Stimulated activated CD4-positive, alpha-beta T cell treated with anti-CD3 and anti-CD28 coated beads, Interleukin-1b, Interleukin-23, amount 100 ng/mL, for 24 hours (primary cell): ENCODE results near the gene HIVEP3.

Experiments used
- DNase-seq, 4 experiments: peaks; one replicate each; pipeline ENCODE4 v3.0.0-alpha.2; 2020; ENCODE audit warnings: low read depth in 4 of 4, low spot score in 1 of 4

HIVEP3 gene

DNA sequence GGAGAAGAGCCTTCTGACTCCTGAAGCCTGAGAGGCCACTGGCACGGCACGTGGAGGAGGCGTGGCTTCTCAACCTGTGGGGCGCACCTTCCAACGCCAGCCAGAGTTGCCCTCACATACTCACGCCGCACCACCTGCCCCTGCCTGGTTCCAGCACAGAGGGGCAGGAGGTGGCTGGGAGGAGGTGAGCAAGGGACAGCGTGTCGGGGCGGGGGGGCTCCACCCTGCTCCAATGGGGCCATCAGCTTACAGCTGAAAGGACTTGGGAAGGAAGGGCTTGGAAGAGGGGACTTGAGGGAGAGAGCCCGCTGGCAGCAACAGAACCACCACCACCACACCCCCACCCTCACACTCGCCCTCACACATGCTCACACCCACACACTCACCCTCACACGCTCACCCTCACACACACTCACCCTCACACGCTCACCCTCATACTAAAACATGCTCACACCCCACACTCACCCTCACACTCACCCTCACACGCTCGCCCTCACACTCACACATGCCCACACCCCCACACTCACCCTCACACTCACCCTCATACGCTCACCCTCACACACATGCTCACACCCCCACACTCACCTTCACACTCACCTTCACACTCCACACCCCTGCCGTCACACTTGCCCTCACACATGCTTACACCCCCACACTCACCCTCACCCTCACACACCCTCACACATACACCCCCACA is 392.7 kb downstream of the HIVEP3 start:
- DNase-seq = no peak

DNA sequence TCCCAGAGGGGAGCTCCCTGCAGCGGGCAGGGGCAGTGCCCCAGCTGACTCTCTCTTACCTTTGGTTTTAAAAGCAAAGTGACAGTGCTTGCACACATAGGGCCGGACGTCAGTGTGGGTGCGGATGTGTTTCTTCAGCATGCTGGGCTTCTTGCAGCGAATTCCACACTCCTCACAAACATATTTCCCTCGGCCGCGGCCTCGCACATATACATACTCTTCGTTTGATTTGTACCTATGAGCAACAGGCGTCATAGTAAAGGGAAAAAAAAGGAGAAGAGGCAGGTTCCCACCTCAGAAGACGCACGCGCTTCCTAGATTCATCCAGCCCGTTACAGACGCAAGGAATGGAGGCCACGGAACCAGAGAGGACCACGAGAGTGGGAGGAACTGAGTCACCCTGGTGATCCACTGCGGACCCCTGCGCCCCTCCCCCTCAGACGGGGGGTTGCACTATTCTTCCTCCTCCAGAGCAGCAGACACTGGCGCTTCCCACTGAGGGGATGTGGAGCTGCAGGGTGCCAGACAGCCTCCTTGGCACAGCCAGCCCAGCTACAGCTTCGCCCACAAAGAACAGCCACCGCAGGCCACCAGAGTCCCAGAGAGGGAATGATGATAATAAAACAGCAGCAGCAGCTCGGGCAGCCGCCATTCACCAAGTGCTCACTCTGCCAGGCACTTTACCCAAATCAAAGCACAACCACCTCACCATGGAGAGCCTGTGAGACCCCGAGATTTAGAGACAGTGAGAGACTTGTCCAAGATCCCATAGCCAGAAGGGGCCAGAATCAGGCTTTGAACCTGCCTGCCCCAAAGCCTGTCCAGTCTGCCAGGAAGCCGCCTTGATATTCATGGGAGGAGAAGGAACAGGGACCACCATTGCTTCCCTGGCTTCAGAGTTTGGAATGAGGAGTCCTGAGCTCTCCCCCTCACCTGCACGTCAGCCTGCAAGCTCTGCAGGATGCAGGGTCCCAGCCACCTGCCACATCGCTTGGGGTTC is 393.7 kb downstream of the HIVEP3 start:
- DNase-seq = no peak

DNA sequence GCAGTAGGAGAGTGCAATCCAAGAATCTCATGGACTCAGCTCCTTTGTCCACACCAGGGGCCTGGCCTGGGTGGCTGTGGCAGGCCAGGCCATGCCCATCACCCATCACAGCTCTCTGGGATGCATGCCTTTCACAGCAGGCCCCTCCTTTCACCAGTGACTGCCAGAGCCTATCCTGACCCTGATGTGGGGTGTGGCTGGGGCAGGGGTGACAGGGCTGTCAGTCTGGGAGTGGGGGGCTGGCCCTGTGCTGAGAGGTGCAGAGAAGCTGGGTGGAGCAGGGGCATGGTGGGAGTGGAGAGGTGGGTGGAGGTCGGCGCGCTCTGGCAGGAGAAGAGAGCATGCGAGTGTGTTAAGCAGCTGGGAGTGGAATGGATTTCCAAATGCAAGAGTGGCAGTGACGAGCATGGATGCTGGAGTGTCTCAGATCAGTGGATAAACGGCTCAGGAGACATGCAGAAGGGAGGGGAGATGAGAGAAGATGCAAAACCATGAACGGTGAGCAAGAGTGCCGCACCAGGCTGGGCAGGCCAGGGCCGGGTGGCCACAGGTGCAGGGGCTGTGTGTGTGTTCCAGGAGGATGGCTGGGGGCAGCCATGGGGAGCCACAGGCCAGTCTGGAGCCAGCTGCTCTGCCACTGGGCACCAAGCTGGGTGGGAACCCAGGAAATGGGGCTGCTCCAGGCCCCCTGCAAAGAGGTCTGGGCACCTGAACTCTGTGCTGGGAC is 394.6 kb downstream of the HIVEP3 start:
- no peak for DNase-seq

DNA sequence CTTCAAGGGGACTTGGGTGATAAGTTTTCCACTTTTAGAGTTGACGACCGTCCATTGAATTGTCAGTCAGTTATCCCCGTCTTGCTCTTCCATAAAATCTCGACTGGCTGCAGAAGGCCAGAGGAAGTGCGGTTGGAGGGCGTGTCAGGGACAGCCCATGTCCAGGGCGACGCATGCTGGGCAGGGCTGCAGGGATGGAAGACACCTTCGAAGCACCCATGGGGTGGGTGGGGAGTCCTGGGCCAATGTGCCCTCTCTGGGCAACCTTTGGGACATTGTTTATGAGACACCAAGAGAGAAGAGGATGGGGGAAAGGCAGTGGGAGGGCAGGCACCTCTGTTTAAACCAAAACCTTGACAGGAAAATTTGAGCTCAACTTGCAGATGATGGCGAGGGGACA is 395.7 kb downstream of the HIVEP3 start:
- DNase-seq = no peak

DNA sequence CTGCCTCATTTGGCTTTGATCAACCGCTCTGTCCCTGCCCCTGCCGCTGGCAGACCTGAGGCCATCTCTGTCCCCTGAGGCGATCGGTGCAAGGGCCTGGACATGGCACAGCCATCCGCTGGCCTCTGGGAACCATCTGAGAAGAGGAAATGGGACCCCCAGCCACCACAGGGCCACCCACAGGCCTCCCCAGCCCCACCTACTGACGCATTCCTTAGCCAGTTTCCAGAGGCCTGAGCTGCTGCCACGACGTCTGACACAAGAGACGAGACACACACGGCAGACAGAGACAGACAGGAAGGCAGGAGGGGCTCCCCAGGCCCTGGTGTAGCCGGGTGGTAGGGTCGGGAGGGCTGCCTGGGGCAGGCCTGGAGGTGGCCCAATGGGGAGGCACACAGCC is 397.0 kb downstream of the HIVEP3 start:
- DNase-seq = no peak

DNA sequence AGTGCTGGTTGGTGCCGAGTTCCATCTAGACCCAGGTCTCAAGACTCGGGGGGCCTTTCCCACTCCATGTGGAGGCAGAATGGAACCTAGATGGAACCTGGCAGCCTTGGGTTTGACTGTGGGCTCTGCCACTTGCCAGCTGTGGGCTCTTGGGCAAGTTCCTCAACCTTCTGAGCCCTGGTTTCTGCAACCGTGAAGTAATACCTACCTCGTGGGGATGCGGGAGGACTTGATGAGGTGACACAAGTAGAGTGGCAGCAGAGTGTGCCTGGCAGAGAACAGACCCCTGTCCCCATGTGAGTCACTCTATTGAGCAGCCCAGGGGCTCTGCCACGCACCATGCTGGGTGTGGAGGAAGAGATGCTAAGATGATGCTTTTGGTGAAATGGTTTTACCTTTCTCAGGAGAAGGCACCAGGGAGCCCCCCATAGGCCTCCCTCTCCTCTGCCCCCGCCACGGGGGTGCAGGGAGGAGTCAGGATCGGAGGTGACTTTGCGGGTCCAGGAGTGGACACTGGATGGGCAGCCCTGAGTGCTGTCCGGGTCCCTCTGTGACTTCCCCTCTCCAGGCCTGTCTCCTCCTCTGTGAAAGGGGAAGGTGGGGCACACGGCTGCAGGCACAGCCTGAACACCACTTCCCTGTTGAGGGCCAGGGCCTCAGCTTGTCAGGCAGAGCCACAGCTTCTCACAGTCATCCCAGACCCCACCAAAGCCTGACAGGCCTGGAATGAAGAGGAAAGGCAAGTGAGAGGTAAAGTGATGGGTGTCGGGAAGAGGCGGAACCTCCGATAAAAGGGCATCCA is 397.6 kb downstream of the HIVEP3 start:
- DNase-seq = no peak

DNA sequence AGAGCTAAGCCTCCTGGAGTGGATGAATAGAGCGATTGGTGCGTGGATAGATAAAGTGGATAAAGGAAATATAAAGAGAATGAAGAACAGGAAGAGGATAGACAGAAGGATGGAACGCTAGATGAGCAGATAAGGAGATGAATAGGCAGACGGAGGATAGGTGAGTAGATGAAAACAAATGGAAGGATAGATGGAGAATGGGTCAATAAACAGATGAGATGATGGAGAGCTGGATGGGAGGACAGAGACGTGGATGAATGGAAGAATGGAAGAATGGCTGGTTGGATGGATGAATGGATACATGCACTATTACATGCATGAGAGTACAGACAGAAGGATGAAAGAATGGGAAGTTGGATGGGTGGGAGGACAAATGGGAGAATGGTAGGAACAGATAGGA is 399.1 kb downstream of the HIVEP3 start:
- DNase-seq = no peak

DNA sequence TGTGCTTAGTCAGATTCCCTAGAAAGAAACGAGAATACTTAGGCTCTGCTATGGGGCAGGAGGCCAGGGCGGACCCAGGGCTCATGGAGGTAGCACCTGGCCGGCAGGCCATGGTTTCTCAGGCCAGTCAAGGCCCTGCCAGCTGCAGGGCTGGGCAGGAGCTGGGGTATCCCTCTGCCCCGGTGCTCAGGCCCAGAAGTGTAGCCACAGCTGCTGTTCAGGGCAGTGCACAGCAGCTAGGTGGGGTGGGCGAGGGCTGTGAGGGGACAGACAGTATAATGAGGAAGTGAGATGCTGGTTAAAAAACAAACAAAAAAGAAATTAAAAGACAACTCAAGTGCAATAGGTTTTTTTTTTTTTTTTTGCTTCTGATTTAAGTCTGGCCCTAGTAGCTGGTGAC is 400.3 kb downstream of the HIVEP3 start:
- no peak for DNase-seq

DNA sequence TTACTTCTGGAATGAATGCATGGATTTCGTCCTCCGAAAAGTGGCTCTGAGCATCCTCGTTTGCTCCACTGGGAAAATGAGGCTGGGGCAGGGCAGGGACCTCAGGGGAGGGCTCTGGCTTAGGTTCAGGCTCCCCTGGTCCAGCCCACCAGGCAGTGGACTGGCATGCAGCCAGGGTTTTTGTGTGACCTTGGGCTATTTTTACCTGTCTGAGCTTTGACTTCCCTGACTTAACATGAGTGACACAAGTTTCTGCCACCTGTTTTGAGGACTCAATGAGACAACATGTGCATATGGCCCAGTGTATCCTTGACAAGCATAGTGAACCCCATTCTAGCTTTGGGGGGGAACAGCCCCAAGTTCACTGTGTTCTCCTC is 401.7 kb downstream of the HIVEP3 start:
- DNase-seq = no peak

DNA sequence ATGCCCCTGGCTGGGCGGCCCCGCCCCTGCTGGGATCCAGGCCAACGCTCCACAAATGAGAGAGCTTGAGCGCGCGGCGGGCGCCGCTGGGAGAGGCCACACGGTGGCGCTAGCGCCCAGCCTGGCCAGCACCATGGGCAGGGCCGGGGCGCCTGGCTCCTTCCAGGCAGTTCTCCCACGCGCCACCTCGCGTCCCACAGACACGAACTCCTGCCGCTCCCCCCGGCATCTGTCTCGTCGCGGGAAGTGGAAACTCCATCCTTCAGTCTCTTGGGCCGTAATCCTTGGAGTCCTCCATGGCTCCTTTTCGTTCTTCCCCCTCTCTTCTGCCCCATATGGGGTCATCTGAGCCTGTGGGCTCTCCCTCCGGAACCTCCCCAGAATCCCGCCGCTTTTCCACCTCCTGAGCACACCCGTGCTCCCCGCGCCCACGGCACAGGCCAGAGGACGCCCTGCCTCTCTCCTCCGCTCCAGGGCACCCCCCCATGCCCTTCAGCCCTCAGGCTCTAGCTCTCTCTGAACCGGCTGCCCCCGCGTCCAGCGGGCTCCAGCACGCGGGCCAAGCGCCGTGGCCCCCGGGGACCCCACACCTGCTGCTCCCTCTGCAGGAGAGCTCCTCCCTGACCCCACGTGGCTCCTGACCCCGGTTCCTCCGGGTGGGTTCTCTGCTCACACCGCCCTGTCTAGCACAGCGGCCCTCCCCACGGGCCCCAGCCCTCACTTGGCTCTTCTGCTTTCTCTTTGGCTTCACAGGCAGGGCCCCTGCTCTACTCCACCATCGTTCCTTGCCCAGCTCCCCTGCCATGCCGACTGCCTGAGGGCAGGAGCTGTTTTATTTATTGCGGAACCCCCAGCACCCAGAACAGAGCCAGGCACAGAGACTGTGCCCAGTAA is 402.3 kb downstream of the HIVEP3 start:
- DNase-seq = peak; percentile 34 to 47 (median 40)

DNA sequence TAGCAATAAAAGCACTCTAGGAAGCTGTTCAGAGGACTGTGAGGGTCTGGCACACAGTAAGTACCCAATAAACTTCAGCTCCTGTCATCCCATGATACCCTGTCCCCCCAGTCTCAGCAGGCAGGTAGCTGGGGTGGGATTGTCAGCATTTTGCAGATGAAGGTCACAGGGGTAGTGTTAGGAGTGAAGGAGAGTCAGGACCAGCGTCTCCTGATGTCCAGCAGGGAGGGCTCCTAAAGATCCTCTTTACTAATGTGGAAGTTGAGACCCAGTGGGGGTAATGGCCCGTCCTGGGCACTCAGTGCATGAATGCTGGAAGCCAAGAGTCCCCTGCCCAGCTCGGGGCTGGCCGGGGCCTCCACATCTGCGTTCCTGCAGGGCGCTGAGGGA is 402.9 kb downstream of the HIVEP3 start:
- no peak for DNase-seq

DNA sequence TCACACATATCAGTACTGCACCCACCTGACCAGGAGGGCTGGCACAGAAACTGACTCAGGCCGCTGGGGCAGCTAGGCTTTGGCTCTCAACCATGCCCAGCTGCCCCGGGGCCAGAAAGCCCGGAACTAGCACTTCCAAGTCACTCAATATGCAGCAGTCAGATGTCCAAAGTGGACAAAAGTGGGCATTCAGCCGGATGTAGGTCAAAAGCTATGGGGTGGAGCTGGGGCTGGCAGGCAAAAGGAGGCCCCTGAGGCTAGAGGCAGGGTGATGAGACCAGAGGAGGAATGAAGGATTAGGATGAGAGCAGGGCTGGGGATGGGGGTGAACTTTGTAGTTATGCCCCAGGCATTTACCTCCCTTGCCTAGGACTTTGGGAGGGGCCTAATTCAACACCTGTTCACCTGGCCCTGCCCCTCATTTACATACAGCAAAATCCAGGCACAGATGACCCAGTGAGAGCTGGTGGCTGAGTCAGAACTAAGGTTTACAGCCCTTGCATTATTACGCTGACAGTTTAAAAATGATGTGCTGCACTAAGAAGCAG is 403.5 kb downstream of the HIVEP3 start:
- no peak for DNase-seq

DNA sequence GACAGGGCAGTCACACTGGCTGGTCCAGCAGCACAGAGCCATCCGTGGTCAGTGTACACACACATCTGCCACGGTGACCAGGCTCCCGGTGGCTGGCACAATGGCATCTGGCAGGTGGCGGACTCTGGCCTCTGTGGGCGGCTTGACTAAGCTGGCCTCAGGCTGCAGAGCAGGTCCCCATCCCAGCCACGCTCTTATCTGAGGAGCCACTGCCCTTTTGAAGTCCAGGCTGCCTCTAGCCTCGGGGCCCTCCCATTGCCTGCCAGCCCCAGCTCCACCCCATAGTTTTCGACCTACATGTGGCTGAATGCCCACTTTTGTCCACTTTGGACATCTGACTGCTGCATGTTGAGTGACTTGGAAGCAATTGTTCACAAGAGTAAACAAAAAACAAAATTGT is 404.3 kb downstream of the HIVEP3 start:
- DNase-seq = no peak

DNA sequence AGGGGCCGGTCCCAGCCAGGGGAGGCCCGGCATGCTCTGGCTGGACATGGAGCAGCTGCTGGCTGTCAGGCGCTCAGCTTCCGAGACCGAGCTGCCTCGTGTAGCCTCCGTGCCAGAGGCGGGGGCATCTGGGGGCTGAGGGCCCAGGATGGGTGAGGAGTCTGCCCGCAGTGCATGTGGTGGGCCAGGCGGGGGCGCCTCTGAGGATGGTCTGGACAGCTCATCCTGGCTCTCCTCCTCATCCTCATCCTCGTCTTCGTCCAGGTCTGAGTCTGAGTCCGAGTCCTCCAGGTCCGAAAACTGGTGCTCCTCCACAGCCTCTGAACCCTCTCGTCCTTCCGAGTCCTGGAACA is 405.4 kb downstream of the HIVEP3 start:
- DNase-seq = no peak

DNA sequence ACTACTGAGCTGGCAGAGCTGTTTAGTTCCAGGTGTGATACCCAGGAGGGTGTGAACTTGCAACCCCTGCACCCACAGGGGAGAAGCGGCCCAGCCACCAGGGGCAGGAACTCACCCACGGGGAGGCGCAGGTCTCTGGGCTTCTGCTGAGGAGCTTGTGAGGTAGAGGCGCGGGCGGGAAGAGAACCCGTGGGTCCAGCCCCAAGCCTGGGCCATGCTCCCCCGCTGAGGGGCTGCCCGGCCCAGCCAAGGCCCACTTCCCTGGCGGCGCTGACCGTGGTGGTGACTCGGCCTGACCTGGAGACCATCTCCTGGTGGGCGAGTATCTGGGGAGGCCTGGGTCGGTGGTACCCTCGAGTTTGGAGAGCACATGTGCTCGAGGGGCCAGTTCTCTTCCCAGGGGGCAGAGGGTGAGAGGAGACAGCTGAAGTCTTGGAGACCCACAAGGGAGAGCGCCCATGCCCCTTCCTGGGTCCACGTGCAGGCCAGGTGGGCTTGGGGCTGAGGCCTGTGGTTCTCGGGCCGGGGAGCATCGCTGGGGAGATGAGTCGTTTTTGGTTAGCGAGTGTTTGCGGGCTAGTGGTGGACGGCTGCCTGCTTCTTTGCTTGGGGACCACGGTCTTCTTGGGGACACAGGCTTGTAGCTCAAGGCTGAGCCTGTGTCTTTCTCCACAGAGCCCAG is 405.9 kb downstream of the HIVEP3 start:
- DNase-seq = no peak

DNA sequence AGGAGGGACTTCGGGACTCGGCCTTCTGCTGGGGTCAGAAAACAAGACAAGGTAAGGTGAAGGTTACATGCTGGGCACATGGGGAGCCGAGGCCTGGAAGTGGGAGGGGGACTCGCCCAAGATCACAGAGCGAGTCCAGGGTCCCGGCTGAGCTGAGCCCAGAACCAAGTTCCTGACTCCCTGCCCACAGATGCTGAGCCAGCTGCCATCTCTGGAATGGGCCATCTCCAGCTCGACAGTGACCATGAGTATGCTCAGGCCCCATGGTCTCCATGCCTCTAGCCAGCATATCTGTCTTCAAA is 407.5 kb downstream of the HIVEP3 start:
- no peak for DNase-seq

DNA sequence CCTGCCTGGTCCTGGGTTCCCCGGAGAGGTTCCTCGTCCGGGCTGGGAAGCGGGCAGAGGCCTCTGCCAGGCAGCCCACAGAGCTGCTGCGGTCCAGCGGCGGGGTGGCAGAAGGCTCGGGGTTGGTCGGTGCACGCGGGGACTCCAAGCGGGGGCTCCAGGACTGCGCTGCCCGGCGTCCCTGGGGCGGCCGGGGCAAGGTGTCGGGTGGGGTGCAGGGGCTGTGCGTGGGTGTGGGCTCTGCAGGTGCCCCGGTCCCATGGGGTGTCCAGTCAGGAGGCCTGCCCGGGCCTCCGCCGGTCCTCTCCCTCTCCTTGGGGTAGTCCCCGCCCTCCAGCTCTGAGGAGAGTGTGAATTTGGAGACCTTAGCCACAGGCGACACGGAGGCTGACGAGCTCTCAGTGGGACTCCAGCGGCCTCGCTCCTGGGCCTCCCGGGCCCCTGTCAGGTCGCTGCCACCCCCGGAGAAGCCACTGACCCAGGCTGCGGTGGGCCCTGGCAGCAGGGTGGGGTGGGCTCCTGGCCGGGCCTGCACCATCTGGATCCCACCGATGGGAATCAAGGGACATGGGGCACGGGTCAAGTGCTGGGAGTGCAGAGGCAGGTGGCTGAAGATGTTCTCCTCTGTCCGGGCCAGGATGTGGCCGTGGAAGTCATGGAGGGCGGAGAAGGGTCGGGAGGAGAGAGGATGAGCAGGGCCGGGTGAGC is 408.0 kb downstream of the HIVEP3 start:
- no peak for DNase-seq

DNA sequence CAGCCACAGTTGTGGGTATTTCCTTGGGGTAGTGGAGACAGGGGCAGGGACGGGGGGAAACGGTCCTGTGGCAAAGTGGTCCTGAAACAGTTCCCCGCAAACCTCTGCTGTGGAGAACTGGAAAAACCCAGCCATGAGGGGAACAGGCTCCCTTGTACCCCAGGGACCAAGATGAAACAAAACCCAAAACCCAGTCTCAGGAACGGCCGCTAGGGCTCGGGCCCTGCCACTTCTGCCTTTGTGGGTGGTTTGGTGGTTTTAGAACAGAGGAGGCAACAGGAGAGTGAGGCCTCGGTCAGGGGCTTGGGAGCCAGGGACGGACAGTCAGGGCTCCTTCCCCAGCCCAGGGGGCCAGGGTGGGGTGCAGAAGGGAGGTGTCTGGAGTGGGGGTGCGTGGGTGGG is 409.5 kb downstream of the HIVEP3 start:
- no peak for DNase-seq

DNA sequence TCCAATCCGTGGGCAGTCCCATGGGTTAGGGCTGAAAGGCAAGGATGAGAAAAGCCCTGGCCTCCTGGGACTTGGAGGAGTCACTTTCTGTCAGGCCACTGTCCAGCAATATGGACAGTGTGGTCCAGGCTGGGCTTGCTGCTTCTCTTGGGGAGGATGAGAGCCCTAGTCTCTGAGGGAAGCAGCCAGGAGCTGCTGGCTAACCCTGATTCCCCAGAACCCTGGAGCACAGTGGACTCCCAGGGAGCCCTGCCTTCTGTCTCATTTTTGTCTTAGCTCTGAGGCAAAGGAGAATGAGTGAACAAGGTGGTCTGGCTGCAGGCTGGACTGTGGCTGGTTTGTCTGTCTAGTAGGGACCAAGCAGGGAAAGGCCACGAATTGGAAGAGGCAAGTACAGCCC is 410.4 kb downstream of the HIVEP3 start:
- no peak for DNase-seq
